Measurements from ENCODE around the gene TTC22.
"Not testable (repeated sequence)": the region's sequence is repeated elsewhere in the genome, so short reads cannot be mapped to it uniquely, and the experiment has no call there.

TTC22 gene

DNA sequence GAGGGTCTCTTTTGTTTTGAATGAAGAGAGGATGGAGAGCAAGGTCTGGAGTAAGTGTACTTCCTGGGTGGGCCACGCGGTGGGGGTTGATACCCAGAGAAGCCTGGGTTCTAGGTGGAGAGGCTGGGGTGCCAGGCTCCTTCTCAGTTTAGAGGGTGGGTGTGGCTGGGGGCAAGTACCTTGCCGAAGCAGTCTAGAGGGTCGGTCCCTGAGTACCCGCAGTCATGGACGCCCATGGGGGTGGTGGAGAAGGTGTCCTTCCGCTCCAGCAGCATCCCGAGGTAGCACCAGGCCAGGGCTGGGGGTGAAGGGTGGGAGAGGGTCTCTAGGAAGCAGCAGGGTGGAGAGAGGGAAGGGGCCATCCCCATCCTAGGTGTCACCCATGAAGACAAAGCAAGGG, 14.3 kb downstream of the TTC22 start:
- DNase-seq (ENCODE audit: low spot score) = no peak

DNA sequence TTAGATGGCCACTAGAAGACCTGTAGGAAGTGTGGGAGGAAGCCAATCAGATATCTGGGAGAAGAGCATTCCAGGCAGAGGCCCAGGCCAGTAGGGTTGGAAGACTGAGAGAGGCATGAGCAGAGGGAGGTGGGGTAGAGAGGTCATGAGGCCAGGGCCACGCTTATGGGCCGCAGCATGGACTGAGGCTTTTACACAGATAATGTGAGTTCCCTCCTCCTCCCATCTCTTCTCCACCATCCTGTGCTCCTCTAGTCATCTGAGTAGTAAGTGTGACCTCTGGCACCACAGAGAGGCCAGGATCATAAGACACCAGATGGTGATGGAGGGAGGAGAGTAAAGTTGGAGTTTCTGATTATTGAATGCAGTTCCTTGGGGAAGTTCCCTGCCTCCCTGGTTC, 17.1 kb downstream of the TTC22 start:
- DNase-seq (ENCODE audit: low spot score) = no peak

GRCh38 chr1:54782588-54782987, 18.5 kb downstream of the TTC22 start:
- DNase-seq (ENCODE audit: low spot score) = no peak

DNA sequence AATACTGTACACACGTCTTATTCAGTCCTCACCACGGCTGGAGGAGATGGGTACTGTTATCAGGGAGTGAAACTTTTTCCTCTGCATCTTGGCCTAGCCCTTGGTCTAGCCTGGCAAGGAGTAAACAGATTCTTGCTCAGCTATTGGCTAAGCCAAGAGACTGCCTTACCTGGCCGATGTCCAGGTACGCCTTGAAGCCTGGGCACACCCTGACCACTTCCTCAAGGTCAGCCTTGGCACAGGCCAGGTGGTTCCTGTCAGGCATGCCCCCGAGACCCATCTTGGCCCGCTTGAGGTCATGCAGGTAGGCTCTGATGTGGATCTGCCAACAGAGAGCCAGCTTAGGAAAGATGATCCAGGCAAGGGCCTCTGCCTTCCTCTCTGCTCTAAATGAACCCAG, 19.0 kb downstream of the TTC22 start:
- no peak for DNase-seq (ENCODE audit: low spot score)

DNA sequence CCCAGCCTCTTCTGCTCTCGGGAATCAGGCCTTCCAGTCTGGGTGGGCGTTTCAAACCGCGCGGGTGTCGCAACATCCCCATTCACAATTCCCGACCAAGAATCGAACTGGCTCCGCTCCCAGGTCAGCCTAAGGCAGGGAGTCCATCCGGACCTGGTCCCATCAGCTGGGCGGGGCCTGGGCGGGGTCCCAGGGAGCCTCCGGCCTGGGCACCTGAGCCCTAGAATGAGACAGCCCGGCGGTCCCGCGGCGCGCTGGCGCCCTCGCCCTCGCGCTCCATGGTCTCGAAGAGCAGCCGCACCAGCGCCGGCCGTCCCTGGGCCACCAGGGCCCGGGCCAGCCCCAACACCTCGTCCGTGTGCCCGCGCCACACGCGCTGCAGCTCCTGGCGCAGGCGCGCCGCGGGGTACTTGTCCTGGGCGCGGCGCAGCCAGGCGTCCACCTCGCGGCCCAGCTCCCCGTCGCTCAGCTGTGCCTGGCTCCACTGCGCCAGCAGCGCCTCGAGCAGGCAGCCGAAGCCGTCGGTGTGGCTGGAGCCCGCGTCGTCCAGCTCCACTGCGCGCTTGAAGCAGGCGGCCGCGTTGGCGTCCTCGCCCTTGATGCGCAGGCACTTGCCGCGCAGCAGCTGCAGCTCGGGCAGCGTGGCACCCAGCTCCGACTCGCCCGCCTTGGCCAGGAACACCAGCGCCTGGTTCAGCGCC, 19.9 kb downstream of the TTC22 start:
- no peak for DNase-seq (ENCODE audit: low spot score)

DNA sequence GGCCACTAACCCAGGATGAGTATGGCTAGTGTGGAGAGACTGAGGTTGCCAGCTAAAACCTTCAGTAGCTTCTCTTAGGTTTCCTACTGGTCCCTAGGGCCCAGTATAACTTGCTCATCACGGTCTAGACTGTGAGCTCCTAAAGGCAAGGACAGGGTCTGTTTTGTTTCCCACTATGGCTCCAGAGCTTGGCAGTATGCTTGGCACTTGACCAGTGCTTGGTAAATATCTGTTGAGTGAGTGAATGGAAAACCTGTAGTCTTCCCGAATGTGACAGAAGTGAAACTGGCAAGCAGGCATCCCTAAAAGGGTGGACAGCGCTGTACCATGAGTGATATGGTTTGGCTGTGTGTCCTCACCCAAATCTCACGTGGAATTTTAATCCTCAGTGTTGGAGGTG, 23.7 kb downstream of the TTC22 start:
- no peak for DNase-seq (ENCODE audit: low spot score)

DNA sequence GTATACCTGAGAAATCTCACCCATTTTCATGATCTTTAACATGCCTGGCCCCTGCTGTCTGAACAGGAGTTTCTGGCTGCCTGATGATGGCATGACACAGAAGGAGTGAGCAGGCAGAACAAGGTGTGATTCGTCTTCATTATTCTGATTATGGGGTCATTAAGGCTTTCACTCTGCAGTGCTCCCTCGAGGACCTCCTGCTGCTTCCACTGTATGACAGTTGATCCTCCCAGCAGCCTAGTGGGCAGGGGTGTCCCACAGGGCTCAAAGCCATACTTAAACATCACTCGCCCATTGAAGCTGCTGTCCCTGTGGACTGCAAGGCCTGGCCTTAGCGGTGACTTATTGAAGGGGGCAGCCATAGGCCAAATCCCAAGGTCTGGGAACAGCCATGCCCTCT, 24.1 kb downstream of the TTC22 start:
- no peak for DNase-seq (ENCODE audit: low spot score)

- DNase-seq (ENCODE audit: low spot score) = not testable (repeated sequence)
Observed at GRCh38 chr1:54775828-54776721, 25.0 kb downstream of the TTC22 start.

- no peak for DNase-seq (ENCODE audit: low spot score)
Observed at GRCh38 chr1:54774820-54775498, 26.2 kb downstream of the TTC22 start.

DNA sequence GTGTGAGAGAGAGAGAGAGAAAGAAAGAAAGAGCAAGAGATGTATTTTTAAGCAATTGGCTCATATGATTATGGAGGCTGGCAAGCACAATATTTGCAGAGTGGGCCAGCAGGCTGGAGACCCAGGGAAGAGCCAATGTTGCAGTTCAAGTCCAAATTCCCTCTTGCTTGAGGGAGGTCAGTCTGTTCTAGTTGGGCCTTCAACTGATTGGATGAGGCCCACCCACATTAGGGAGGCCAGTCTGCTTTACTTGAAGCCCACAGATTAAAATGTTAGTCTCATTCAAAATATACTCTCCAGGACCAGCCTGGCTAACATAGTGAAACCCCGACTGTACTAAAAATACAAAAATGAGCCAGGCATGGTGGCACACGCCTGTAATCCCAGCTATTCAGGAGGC, 28.2 kb downstream of the TTC22 start:
- no peak for DNase-seq (ENCODE audit: low spot score)

- DNase-seq (ENCODE audit: low spot score) = no peak
Observed at GRCh38 chr1:54768093-54768492, 33.0 kb downstream of the TTC22 start.

GRCh38 chr1:54767526-54767925, 33.6 kb downstream of the TTC22 start:
- no peak for DNase-seq (ENCODE audit: low spot score)

- DNase-seq (ENCODE audit: low spot score) = no peak
Observed at GRCh38 chr1:54766726-54767125, 34.4 kb downstream of the TTC22 start.

DNA sequence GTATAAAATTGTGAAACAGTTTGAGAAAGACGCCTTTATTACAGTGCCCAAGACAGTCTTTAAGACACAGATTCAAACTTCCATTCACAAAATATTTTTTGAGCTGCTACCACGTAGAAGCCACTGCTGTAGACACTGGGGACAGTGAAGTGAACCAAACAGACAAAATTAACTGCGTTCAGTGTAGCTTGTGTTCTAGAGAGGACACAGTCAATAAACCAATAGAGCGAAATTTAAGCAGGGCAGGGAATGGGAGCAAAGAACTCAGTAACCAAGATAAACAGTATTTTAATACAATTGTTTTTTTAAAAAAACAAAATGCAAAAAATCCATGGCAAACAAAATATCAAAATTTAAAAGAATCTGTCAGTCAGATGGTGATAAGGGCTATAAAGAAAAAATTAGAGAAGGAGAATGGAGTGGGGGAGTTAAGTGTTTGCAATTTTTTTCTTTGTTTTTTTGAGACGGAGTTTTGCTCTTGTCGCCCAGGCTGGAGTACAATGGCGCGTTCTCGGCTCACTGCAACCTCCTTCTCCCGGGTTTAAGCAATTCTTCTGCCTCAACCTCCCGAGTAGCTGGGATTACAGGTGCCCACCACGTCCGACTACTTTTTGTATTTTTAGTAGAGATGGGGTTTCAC, 36.1 kb downstream of the TTC22 start:
- no peak for DNase-seq (ENCODE audit: low spot score)

- DNase-seq (ENCODE audit: low spot score) = peak; percentile 96
Observed at GRCh38 chr1:54764133-54764921, 36.8 kb downstream of the TTC22 start, which contains the start of gene PARS2. TSS of gene PARS2 (minus strand) at chr1:54764523. CDS start at chr1:54759161, 5,362 bp downstream.

DNA sequence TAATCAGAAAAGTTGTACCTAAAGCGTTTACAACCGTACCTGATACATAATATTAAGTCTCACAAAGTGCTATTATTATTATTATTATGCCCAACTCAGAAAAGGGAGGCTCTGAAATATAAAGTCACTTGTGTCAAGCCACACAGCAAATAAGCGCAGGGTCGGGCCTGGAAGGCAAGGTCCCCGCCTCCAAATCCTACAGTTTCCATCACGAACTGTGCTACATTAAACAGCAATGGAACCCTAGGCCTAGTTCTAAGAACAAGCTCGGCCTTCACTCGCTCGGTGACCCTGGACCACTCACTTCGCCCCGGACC, 37.3 kb downstream of the TTC22 start:
- DNase-seq (ENCODE audit: low spot score) = no peak

DNA sequence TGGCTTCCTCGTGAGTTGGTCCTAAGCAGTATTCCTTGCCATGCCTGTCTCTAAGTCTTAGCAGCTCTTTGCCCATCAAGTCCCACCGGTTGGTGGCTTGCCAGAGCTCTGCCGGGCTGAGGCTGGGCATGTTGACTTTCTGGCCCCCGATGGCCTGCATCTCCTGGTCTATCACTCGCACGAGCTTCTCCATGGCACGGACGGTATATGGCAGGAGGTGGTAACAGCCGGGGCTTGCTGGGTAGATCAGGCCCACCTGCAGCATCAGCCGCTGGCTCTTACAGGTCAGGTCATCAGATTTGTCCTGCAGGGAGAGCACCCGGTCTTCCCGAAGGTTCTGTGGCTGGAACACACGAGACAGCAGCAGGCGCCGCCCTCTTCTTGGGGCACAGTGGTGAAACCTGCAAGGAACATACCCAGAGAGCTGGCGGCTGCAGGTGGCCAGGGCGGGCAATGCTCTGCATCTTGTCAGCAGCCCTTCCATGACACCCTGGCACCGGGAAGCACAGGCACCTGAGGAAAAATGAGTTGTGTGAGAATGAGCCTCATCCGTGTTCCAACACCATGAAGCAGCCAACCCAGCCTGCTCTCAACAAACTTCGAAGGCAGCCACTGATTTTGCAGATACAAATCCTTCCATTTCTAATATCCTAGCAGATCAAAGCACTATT, 42.3 kb downstream of the TTC22 start:
- no peak for DNase-seq (ENCODE audit: low spot score)

- no peak for DNase-seq (ENCODE audit: low spot score)
Observed at GRCh38 chr1:54757833-54758232, 43.3 kb downstream of the TTC22 start.

GRCh38 chr1:54754486-54755285, 46.4 kb downstream of the TTC22 start:
- DNase-seq (ENCODE audit: low spot score) = no peak

GRCh38 chr1:54754045-54754444, 47.1 kb downstream of the TTC22 start:
- DNase-seq (ENCODE audit: low spot score) = no peak

All from left forelimb (tissue), 1 donor.